Central memory CD8-positive, alpha-beta T cell (primary cell): ENCODE measurements around the gene ZNF45.

Experiments used
- ATAC-seq: fragments of 150-1000 bp; cut with Tn5 transposase; replicated peaks from 2 replicates; pipeline ENCODE4 v1.10.0; 2022; ENCODE audit warnings: mild to moderate bottlenecking, moderate FRiP score, moderate number of reproducible peaks; ENCODE audit not compliant: poor library complexity, severe bottlenecking; ENCODE audit errors: extremely low read depth
- DNase-seq, 2 donors: peaks; one replicate each; pipeline ENCODE4 v3.0.0; 2021; ENCODE audit warnings: low spot score in 2 of 2
- H3K27ac Mint-ChIP-seq: one replicate; pipeline ENCODE4 v1.8.0; 2022; ENCODE audit warnings: low read depth, mild to moderate bottlenecking, moderate library complexity, mixed read lengths
- H3K27me3 Mint-ChIP-seq: one replicate; pipeline ENCODE4 v1.8.0; 2022; ENCODE audit warnings: mixed read lengths
- H3K36me3 Mint-ChIP-seq: one replicate; pipeline ENCODE4 v1.8.0; 2022; ENCODE audit warnings: mild to moderate bottlenecking, moderate library complexity, mixed read lengths; ENCODE audit not compliant: insufficient read depth
- H3K4me1 Mint-ChIP-seq: one replicate; pipeline ENCODE4 v1.8.0; 2022; ENCODE audit warnings: mixed read lengths
- H3K4me3 Mint-ChIP-seq: one replicate; pipeline ENCODE4 v1.8.0; 2022; ENCODE audit warnings: mild to moderate bottlenecking, moderate library complexity, mixed read lengths
- H3K9me3 Mint-ChIP-seq: one replicate; pipeline ENCODE4 v1.8.0; 2022; ENCODE audit warnings: mixed read lengths

ZNF45 gene

GRCh38 chr19:43941209-43941608 is 6.1 kb upstream of the ZNF45 start:
- Mint-ChIP-seq H3K4me3 (no peak overlapping the region), H3K4me1 (no peaks in the 10 kb centered on the region), H3K27ac (no peak overlapping the region), H3K36me3 (no peaks in the 10 kb centered on the region), H3K27me3 (peaks cover 53% of the 10 kb centered on the region), H3K9me3 (no peaks in the 10 kb centered on the region)
- ATAC-seq (no peak), DNase-seq (no peak)

- no peak overlapping the region for H3K27ac Mint-ChIP-seq
- H3K4me3 Mint-ChIP-seq = no peak overlapping the region
- H3K36me3 Mint-ChIP-seq = no peaks in the 10 kb centered on the region
- ATAC-seq (no peak), DNase-seq (no peak)
- peaks cover 3% of the 10 kb centered on the region for H3K4me1 Mint-ChIP-seq
- peaks cover 48% of the 10 kb centered on the region for H3K27me3 Mint-ChIP-seq
- no peaks in the 10 kb centered on the region for H3K9me3 Mint-ChIP-seq
These were observed 5.6 kb upstream of the ZNF45 start for GRCh38 chr19:43940719-43941118.

DNA sequence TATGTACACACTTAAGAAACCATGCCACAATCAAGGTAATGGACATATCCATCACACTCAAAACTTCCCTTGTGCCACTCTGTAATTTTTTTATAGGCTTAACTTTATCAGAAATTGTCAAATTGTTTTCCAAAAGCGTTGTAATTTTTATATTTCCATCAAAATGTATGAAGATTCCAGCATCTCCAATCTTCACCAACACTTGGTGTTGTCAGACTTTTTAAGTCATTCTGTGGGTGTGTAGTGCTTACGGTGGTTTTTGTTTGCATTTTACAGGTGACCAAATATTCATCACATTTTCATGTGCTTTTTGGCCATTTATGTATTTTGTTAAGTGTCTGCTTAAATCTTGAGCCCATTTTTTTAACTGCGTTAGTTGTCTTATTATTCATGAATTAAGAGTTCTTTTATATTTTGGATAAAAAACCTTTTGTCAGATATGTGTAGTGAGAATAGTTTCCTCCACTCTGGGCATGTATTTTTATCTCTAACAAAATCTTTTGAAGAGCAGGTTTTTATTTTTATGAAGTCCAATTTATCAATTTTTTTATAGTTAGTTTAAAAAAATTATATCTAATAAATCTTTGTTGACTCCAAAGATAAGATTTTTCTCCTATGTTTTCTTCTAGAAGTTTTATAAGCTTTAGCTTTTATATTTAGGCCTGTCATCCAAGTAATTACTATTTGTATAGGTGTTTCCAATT is 4.6 kb upstream of the ZNF45 start:
- Mint-ChIP-seq H3K4me3 (no peak overlapping the region), H3K9me3 (no peaks in the 10 kb centered on the region), H3K27ac (no peak overlapping the region), H3K36me3 (no peaks in the 10 kb centered on the region), H3K27me3 (peaks cover 38% of the 10 kb centered on the region), H3K4me1 (peaks cover 8% of the 10 kb centered on the region)
- ATAC-seq = no peak
- DNase-seq = no peak

- Mint-ChIP-seq H3K27ac (no peak overlapping the region), H3K27me3 (peaks cover 4% of the 10 kb centered on the region), H3K4me3 (peak overlapping the region; percentile 88), H3K9me3 (no peaks in the 10 kb centered on the region), H3K36me3 (peaks cover 10% of the 10 kb centered on the region), H3K4me1 (peaks cover 27% of the 10 kb centered on the region)
- DNase-seq = no peak
- ATAC-seq = no peak
These were observed 1.1 kb upstream of the ZNF45 start for GRCh38 chr19:43936188-43936587.

GRCh38 chr19:43934055-43934984 is 762 bp downstream of the ZNF45 start:
- Mint-ChIP-seq H3K27me3 (no peaks in the 10 kb centered on the region), H3K4me1 (peaks cover 33% of the 10 kb centered on the region)

DNA sequence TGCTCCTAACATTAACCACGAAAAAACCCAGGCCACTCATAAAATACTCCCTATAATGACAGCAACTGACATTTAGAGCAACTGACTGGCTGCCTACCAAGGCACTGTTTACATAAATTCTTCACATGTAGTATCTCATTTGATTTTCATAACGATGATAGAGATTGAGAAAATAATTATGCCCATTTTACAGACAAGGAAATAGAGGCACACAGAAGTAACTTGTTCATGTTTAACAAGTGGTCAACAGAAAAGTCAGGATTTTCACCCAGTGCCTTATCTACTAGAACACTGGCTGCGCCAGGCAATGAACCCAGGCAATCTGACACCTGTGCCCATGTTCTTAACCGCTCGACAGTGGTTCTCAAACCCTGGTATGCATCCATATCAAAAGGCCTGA is 6.3 kb downstream of the ZNF45 start:
- Mint-ChIP-seq H3K4me3 (no peak overlapping the region), H3K27ac (no peak overlapping the region)

More at GRCh38 chr19:43934055-43934984, 762 bp downstream of the ZNF45 start:
- no peak for DNase-seq
- no peaks in the 10 kb centered on the region for H3K9me3 Mint-ChIP-seq
- H3K36me3 Mint-ChIP-seq = peaks cover 20% of the 10 kb centered on the region
- peak overlapping the region; percentile 88 for H3K4me3 Mint-ChIP-seq
- no peak for ATAC-seq
- peak overlapping the region; percentile 86 for H3K27ac Mint-ChIP-seq

DNA sequence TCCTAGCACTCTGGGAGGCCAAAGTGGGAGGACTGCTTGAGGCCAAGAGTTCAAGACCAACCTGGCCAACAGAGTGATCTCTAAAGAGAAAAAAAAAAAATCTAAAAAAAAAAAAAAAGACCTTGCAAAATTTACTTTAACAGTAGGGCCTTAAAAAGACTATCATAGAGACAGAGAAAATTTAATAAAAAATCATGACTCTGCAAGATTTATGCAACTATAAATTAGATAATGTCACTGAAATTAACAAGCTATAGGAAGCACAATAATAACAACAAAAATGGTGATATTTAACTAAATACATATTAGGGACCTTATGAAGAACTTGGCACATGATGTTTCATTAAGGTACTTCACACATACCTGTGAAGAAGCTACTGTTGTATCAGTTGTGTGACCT is 11.2 kb downstream of the ZNF45 start:
- H3K27me3 Mint-ChIP-seq = no peaks in the 10 kb centered on the region
- peaks cover 9% of the 10 kb centered on the region for H3K4me1 Mint-ChIP-seq
- H3K4me3 Mint-ChIP-seq = no peak overlapping the region
- no peak overlapping the region for H3K27ac Mint-ChIP-seq
- no peak for ATAC-seq
- DNase-seq = no peak
- peaks cover 8% of the 10 kb centered on the region for H3K9me3 Mint-ChIP-seq
- H3K36me3 Mint-ChIP-seq = peaks cover 55% of the 10 kb centered on the region

More for the DNA sequence above, 6.3 kb downstream of the ZNF45 start:
- ATAC-seq (no peak), DNase-seq (no peak)
- H3K36me3 Mint-ChIP-seq = peaks cover 41% of the 10 kb centered on the region
- no peaks in the 10 kb centered on the region for H3K9me3 Mint-ChIP-seq
- H3K27me3 Mint-ChIP-seq = no peaks in the 10 kb centered on the region
- H3K4me1 Mint-ChIP-seq = peaks cover 30% of the 10 kb centered on the region

GRCh38 chr19:43914051-43914450 is 21.0 kb downstream of the ZNF45 start:
- Mint-ChIP-seq H3K4me1 (no peaks in the 10 kb centered on the region), H3K36me3 (peaks cover 38% of the 10 kb centered on the region), H3K9me3 (peaks cover 35% of the 10 kb centered on the region), H3K27me3 (no peaks in the 10 kb centered on the region), H3K4me3 (no peak overlapping the region), H3K27ac (no peak overlapping the region)
- DNase-seq (no peak), ATAC-seq (no peak)

DNA sequence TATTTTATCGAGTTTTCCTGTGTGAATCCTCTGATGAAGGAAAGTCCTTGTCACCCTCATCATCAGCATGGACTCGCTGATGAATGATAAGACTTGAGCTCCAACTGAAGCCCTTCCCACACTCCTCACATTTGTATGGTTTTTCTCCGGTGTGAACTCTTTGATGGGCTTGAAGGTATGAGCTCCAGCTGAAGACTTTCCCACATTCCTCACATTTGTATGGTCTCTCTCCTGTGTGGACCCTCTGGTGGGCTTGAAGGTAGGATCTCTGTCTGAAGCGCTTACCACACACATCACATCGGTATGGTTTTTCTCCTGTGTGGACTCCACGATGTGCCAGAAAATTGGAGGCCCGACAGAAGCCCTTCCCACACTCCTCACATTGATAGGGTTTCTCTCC is 21.7 kb downstream of the ZNF45 start:
- no peak for ATAC-seq
- H3K36me3 Mint-ChIP-seq = peaks cover 32% of the 10 kb centered on the region
- no peak overlapping the region for H3K27ac Mint-ChIP-seq
- H3K27me3 Mint-ChIP-seq = no peaks in the 10 kb centered on the region
- H3K9me3 Mint-ChIP-seq = peaks cover 37% of the 10 kb centered on the region
- no peaks in the 10 kb centered on the region for H3K4me1 Mint-ChIP-seq
- no peak overlapping the region for H3K4me3 Mint-ChIP-seq
- DNase-seq = no peak

GRCh38 chr19:43910884-43911283 is 24.2 kb downstream of the ZNF45 start:
- ATAC-seq (no peak), DNase-seq (no peak)
- Mint-ChIP-seq H3K36me3 (peaks cover 13% of the 10 kb centered on the region), H3K27ac (no peak overlapping the region), H3K4me1 (no peaks in the 10 kb centered on the region), H3K27me3 (no peaks in the 10 kb centered on the region), H3K4me3 (no peak overlapping the region), H3K9me3 (peaks cover 47% of the 10 kb centered on the region)

- Mint-ChIP-seq H3K27me3 (no peaks in the 10 kb centered on the region), H3K27ac (no peak overlapping the region), H3K36me3 (peaks cover 1% of the 10 kb centered on the region), H3K4me3 (no peak overlapping the region), H3K4me1 (no peaks in the 10 kb centered on the region), H3K9me3 (peaks cover 46% of the 10 kb centered on the region)
- DNase-seq (no peak), ATAC-seq (no peak)
These were observed 26.4 kb downstream of the ZNF45 start for GRCh38 chr19:43908659-43909058.

GRCh38 chr19:43906774-43907173 is 28.3 kb downstream of the ZNF45 start:
- no peak for DNase-seq
- H3K9me3 Mint-ChIP-seq = peaks cover 49% of the 10 kb centered on the region
- H3K27me3 Mint-ChIP-seq = no peaks in the 10 kb centered on the region
- no peak overlapping the region for H3K27ac Mint-ChIP-seq
- peaks cover 7% of the 10 kb centered on the region for H3K4me1 Mint-ChIP-seq
- no peak for ATAC-seq
- no peak overlapping the region for H3K4me3 Mint-ChIP-seq
- peaks cover 1% of the 10 kb centered on the region for H3K36me3 Mint-ChIP-seq

DNA sequence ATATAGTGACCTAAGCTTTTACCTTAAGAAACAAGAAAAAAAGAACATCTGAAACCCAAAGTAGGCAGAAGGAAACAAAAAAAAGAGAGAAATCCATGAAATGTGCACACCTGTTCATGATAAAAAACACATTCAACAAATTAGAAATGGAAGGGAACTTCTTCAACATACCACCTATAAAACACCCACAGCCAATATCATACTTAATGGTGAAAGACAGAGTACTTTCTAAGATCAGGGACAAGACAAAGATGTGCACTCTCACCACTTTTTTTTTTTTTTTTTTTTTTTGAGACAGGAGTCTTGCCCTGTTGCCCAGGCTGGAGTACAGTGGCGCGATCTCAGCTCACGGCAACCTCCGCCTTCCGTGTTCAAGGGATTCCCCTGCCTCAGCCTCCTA is 29.2 kb downstream of the ZNF45 start:
- Mint-ChIP-seq H3K9me3 (peaks cover 49% of the 10 kb centered on the region), H3K27me3 (no peaks in the 10 kb centered on the region), H3K4me1 (peaks cover 15% of the 10 kb centered on the region), H3K27ac (no peak overlapping the region), H3K4me3 (no peak overlapping the region), H3K36me3 (no peaks in the 10 kb centered on the region)
- DNase-seq = no peak
- ATAC-seq = no peak
